Fibroblast of lung (primary cell): ENCODE results near the gene GAK. TPM values are rescaled to one million over a fixed set of nuclear protein-coding genes. Genes with fewer than 3 reads are reported as not detected.
A peak's percentile ranks its signal among the peaks of the same experiment; 100 is the strongest.

Experiments
- DNase-seq, 2 donors: peaks; one replicate each; pipeline versions ENCODE4 v3.0.0 to v3.0.0-alpha.2; 2010; ENCODE audit warnings: low read depth in 2 of 2
- H2AFZ ChIP-seq: 2 replicates; pipeline ENCODE4 v1.5.1; 2012; ENCODE audit warnings: low read length, control low read depth, inconsistent platforms
- H3K27ac ChIP-seq: 2 replicates; pipeline ENCODE4 v1.5.1; 2011; ENCODE audit warnings: low read length, control low read depth; ENCODE audit not compliant: insufficient read depth
- H3K27me3 ChIP-seq: 2 replicates; pipeline ENCODE4 v1.5.1; 2011; ENCODE audit warnings: mild to moderate bottlenecking, low read length; ENCODE audit not compliant: control insufficient read depth, insufficient read depth
- H3K36me3 ChIP-seq: 2 replicates; pipeline ENCODE4 v1.5.1; 2011; ENCODE audit warnings: low read length; ENCODE audit not compliant: control insufficient read depth, insufficient read depth
- H3K4me1 ChIP-seq: 2 replicates; pipeline ENCODE4 v1.5.1; 2011; ENCODE audit warnings: low read length; ENCODE audit not compliant: control insufficient read depth, insufficient read depth; ENCODE audit errors: extremely low read depth
- H3K4me2 ChIP-seq: 2 replicates; pipeline ENCODE4 v1.5.1; 2011; ENCODE audit warnings: low read length, control low read depth; ENCODE audit not compliant: insufficient read depth; ENCODE audit errors: extremely low read depth
- H3K4me3 ChIP-seq, 4 experiments: fragments of 200-600 bp in 1 of 4; sonication (generic) in 1 of 4; replicated peaks in 1 of 4; 2 replicates each; pipeline ENCODE4 v1.5.1; 2011 to 2016; ENCODE audit warnings: low read length in 4 of 4, low read depth in 3 of 4, mild to moderate bottlenecking in 3 of 4, control low read depth in 2 of 4, inconsistent platforms in 1 of 4, mixed read lengths in 1 of 4; ENCODE audit not compliant: insufficient read depth in 1 of 4; ENCODE audit errors: control extremely low read depth in 1 of 4
- H3K79me2 ChIP-seq: 2 replicates; pipeline ENCODE4 v1.5.1; 2012; ENCODE audit warnings: mild to moderate bottlenecking, low read length, inconsistent platforms; ENCODE audit not compliant: control insufficient read depth, insufficient read depth
- H3K9ac ChIP-seq: 2 replicates; pipeline ENCODE4 v1.5.1; 2011; ENCODE audit warnings: mild to moderate bottlenecking, low read length, control low read depth; ENCODE audit not compliant: insufficient read depth
- H3K9me3 ChIP-seq: 2 replicates; pipeline ENCODE4 v1.5.1; 2012; ENCODE audit warnings: low read depth, low read length; ENCODE audit not compliant: control insufficient read depth, insufficient read depth
- H4K20me1 ChIP-seq: 2 replicates; pipeline ENCODE4 v1.5.1; 2011; ENCODE audit warnings: low read length; ENCODE audit not compliant: control insufficient read depth, insufficient read depth; ENCODE audit errors: extremely low read depth
- CTCF ChIP-seq, 2 donors: IDR thresholded peaks in 1 of 2; conservative IDR thresholded peaks in 1 of 2; 1 replicate in 1 of 2; 2 replicates in 1 of 2; pipeline ENCODE4 v1.5.1; 2011 to 2012; ENCODE audit warnings: low read length in 2 of 2, control low read depth in 1 of 2, inconsistent platforms in 1 of 2, low read depth in 1 of 2, mild to moderate bottlenecking in 1 of 2
- EZH2 ChIP-seq: IDR thresholded peaks from 2 replicates; pipeline ENCODE4 v1.5.1; 2012; ENCODE audit warnings: low read length, control low read depth, mild to moderate bottlenecking; ENCODE audit errors: missing control alignments
- polyA plus RNA-seq, 2 donors: library from polyadenylated mRNA; depleted of rRNA in 1 of 2; stranded (reverse) in 1 of 2; unstranded in 1 of 2; fragments of >200 nt; gene quantifications; 2 replicates each; pipeline ENCODE4 v1.2.1, GENCODE V29; 2011 to 2012; ENCODE audit warnings: missing spikeins in 1 of 2
- total RNA-seq: library from RNA; depleted of rRNA; stranded (reverse); fragments of >200 nt; gene quantifications from 2 replicates; pipeline ENCODE4 v1.2.1, GENCODE V29; 2014

Gene GAK
- total and polyA plus RNA-seq, 2 donors (not counting 1 experiment from before 2014, with no cell fraction given) = 10.1 to 48.2 TPM

- H3K79me2 ChIP-seq = peaks cover 72% of the 10 kb centered on the region
- H3K4me1 ChIP-seq = no peaks in the 10 kb centered on the region
- H3K4me3 ChIP-seq = no peak overlapping the region
- H3K27ac ChIP-seq = no peak overlapping the region
- H3K27me3 ChIP-seq = no peaks in the 10 kb centered on the region
- no peak overlapping the region for H2AFZ ChIP-seq
- no peaks in the 10 kb centered on the region for H3K36me3 ChIP-seq
- no peaks in the 10 kb centered on the region for H3K9me3 ChIP-seq
- H3K9ac ChIP-seq = no peak overlapping the region
- no peaks in the 10 kb centered on the region for H4K20me1 ChIP-seq
- H3K4me2 ChIP-seq = no peak overlapping the region
- DNase-seq = no peak
- no peak for TF ChIP-seq CTCF (conservative IDR thresholded peaks at IDR 0.05 in 1 of 2, IDR thresholded peaks at IDR 0.05 in 1 of 2; ENCODE audit: low read depth in 1 of 2, low read length in 2 of 2)
- TF ChIP-seq EZH2 = no peak
Measured at GRCh38 chr4:917992-918391, 14.1 kb downstream of the GAK start.

GRCh38 chr4:917466-917865 is 14.7 kb downstream of the GAK start:
- Histone ChIP-seq H2AFZ (no peak overlapping the region), H4K20me1 (no peaks in the 10 kb centered on the region), H3K4me3 (no peak overlapping the region), H3K9me3 (no peaks in the 10 kb centered on the region), H3K4me1 (no peaks in the 10 kb centered on the region), H3K79me2 (peaks cover 68% of the 10 kb centered on the region), H3K9ac (no peak overlapping the region), H3K27me3 (no peaks in the 10 kb centered on the region), H3K27ac (no peak overlapping the region), H3K36me3 (no peaks in the 10 kb centered on the region), H3K4me2 (no peak overlapping the region)
- TF ChIP-seq CTCF (conservative IDR thresholded peaks at IDR 0.05 in 1 of 2, IDR thresholded peaks at IDR 0.05 in 1 of 2; ENCODE audit: low read depth in 1 of 2, low read length in 2 of 2) (no peak), EZH2 (no peak)
- DNase-seq = no peak

GRCh38 chr4:915595-915994 is 16.5 kb downstream of the GAK start:
- H3K9ac ChIP-seq = no peak overlapping the region
- no peaks in the 10 kb centered on the region for H3K27me3 ChIP-seq
- peaks cover 53% of the 10 kb centered on the region for H3K79me2 ChIP-seq
- no peaks in the 10 kb centered on the region for H4K20me1 ChIP-seq
- H3K9me3 ChIP-seq = no peaks in the 10 kb centered on the region
- TF ChIP-seq CTCF (conservative IDR thresholded peaks at IDR 0.05 in 1 of 2, IDR thresholded peaks at IDR 0.05 in 1 of 2; ENCODE audit: low read depth in 1 of 2, low read length in 2 of 2) = no peak
- no peak for TF ChIP-seq EZH2
- H3K4me1 ChIP-seq = no peaks in the 10 kb centered on the region
- H2AFZ ChIP-seq = no peak overlapping the region
- no peak overlapping the region for H3K4me2 ChIP-seq
- H3K4me3 ChIP-seq = no peak overlapping the region
- H3K27ac ChIP-seq = no peak overlapping the region
- peaks cover 4% of the 10 kb centered on the region for H3K36me3 ChIP-seq
- DNase-seq = peak in 1 of 2 donors; percentile 22
